Panc1 (cell line): Measurements from ENCODE around the gene CCDC200. TPM values are rescaled to one million over a fixed set of nuclear protein-coding genes. Genes with fewer than 3 reads are reported as not detected.

Source experiments
- ATAC-seq: fragments of 200-7000 bp; cut with Tn5 transposase; 2 replicates; pipeline ENCODE4 v1.9.1; 2020; ENCODE audit warnings: mild to moderate bottlenecking, moderate library complexity
- BruUV-seq: library from RNA; stranded (reverse); fragments of 400-500 nt; replicated peaks from 2 replicates; lab custom pipeline; 2021; lab: Mats Ljungman, UMichigan
- CTCF ChIA-PET: fragments of 300-600 bp; sonication (Branson Sonifier 250); formaldehyde crosslinking; loops from one replicate; lab custom pipeline; 2022; ENCODE audit warnings: antibody characterized with exemption; lab: Charles Lee
- POLR2A ChIA-PET: fragments of 300-600 bp; sonication (Branson Sonifier 250); formaldehyde crosslinking; loops from one replicate; lab custom pipeline; 2022; ENCODE audit warnings: antibody characterized with exemption; lab: Charles Lee
- DNase-seq: peaks from one replicate; pipeline ENCODE4 v3.0.0-alpha.2; 2010; ENCODE audit warnings: low read depth, low spot score
- H3K27ac ChIP-seq: 2 replicates; pipeline ENCODE4 v1.5.1; 2011; ENCODE audit warnings: mild to moderate bottlenecking, low read length, inconsistent platforms
- H3K27me3 ChIP-seq: fragments of 200-500 bp; sonication (Bioruptor generic); 2 replicates; pipeline ENCODE4 v1.6.0; 2014; ENCODE audit warnings: low read length, inconsistent platforms; ENCODE audit not compliant: control insufficient read depth, insufficient read depth
- H3K36me3 ChIP-seq: fragments of 200-500 bp; sonication (Bioruptor generic); 2 replicates; pipeline ENCODE4 v1.5.1; 2014; ENCODE audit warnings: inconsistent platforms, mild to moderate bottlenecking, low read length, moderate library complexity; ENCODE audit not compliant: control insufficient read depth, insufficient read depth
- H3K4me1 ChIP-seq: 2 replicates; pipeline ENCODE4 v1.5.1; 2011; ENCODE audit warnings: inconsistent platforms, mild to moderate bottlenecking, low read length, moderate library complexity; ENCODE audit not compliant: control insufficient read depth, insufficient read depth
- H3K4me3 ChIP-seq, 2 experiments: 2 replicates each; pipeline ENCODE4 v1.5.1; 2011 to 2012; ENCODE audit warnings: low read depth in 2 of 2, low read length in 2 of 2, mild to moderate bottlenecking in 2 of 2, inconsistent platforms in 1 of 2, moderate library complexity in 1 of 2
- H3K9me3 ChIP-seq: fragments of 200-500 bp; sonication (Bioruptor generic); 2 replicates; pipeline ENCODE4 v1.5.1; 2014; ENCODE audit warnings: low read depth, mild to moderate bottlenecking, inconsistent platforms, low read length, moderate library complexity; ENCODE audit not compliant: control insufficient read depth, insufficient read depth
- CTCF ChIP-seq: fragments of 450-650 bp; IDR thresholded peaks from 2 replicates; pipeline ENCODE4 v1.5.1; 2017; ENCODE audit warnings: mild to moderate bottlenecking
- POLR2AphosphoS5 ChIP-seq: IDR thresholded peaks from 2 replicates; pipeline ENCODE4 v1.6.1; 2012; ENCODE audit warnings: mild to moderate bottlenecking, low read depth, low read length, moderate library complexity
- REST ChIP-seq, 2 experiments: IDR thresholded peaks; 2 replicates each; pipeline ENCODE4 v1.6.1; 2011 to 2012; ENCODE audit warnings: low read depth in 2 of 2, control low read depth in 1 of 2, low read length in 1 of 2, mild to moderate bottlenecking in 1 of 2, moderate library complexity in 1 of 2; ENCODE audit not compliant: insufficient read depth in 1 of 2
- SIN3A ChIP-seq: IDR thresholded peaks from 2 replicates; pipeline ENCODE4 v1.6.1; 2012; ENCODE audit warnings: low read depth, mild to moderate bottlenecking, low read length, moderate library complexity, borderline replicate concordance; ENCODE audit not compliant: insufficient read depth
- TCF7L2 ChIP-seq: IDR thresholded peaks from 2 replicates; pipeline ENCODE4 v1.6.1; 2011; ENCODE audit warnings: mild to moderate bottlenecking, low read depth, low read length, inconsistent platforms
- in situ Hi-C: cut with HindIII; loops from 2 replicates; pipeline ENCODE4 v1.10.0; 2016; ENCODE audit warnings: low sequenced_read_pairs, low pct_unique_long_range_greater_than_20kb
- intact Hi-C: fragments of 100-400 bp; cut with micrococcal nuclease; formaldehyde crosslinking; loops from one replicate; pipeline ENCODE4 v1.10.0; 2022; ENCODE audit not compliant: unreplicated experiment
- total RNA-seq: library from RNA; stranded (reverse); gene quantifications from one replicate; pipeline ENCODE4 v1.2.1, GENCODE V29; 2021; ENCODE audit not compliant: unreplicated experiment

The CCDC200 gene
- total RNA-seq, 1 experiment from 2014 or later, result not detected

GRCh38 chr17:43220511-43221125 is 7.8 kb downstream of the CCDC200 start:
- ChIA-PET CTCF (no interaction called here), POLR2A (no interaction called here)
- Histone ChIP-seq H3K4me1 (no peaks in the 10 kb centered on the region), H3K36me3 (no peaks in the 10 kb centered on the region), H3K27ac (no peak overlapping the region), H3K27me3 (no peaks in the 10 kb centered on the region), H3K4me3 (no peak overlapping the region), H3K9me3 (no peaks in the 10 kb centered on the region)
- ATAC-seq, result no peak
- intact Hi-C loops (no loop called here), in situ Hi-C loops (no loop called here)
- TF ChIP-seq POLR2AphosphoS5 (no peak), SIN3A (no peak)
- DNase-seq, result no peak
- BruUV-seq, result no TSS peak

GRCh38 chr17:43219746-43220380 is 8.6 kb downstream of the CCDC200 start:
- no peak overlapping the region for H3K4me3 ChIP-seq
- H3K4me1 ChIP-seq, result no peaks in the 10 kb centered on the region
- BruUV-seq, result no TSS peak
- DNase-seq, result no peak
- H3K36me3 ChIP-seq, result no peaks in the 10 kb centered on the region
- POLR2A ChIA-PET, result no interaction called here
- H3K27ac ChIP-seq, result no peak overlapping the region
- no peak for ATAC-seq
- CTCF ChIA-PET, result no interaction called here
- no peaks in the 10 kb centered on the region for H3K9me3 ChIP-seq
- H3K27me3 ChIP-seq, result no peaks in the 10 kb centered on the region
- TF ChIP-seq SIN3A (no peak), REST (IDR thresholded peaks at IDR 0.05; ENCODE audit: insufficient read depth in 1 of 2, low read depth in 2 of 2, low read length in 1 of 2) (no peak), POLR2AphosphoS5 (no peak), TCF7L2 (no peak), CTCF (no peak)
- intact Hi-C loops (no loop called here), in situ Hi-C loops (no loop called here)

GRCh38 chr17:43219001-43219400 is 9.4 kb downstream of the CCDC200 start:
- in situ Hi-C loops (no loop called here), intact Hi-C loops (no loop called here)
- Histone ChIP-seq H3K27me3 (no peaks in the 10 kb centered on the region), H3K36me3 (no peaks in the 10 kb centered on the region), H3K9me3 (no peaks in the 10 kb centered on the region), H3K4me1 (no peaks in the 10 kb centered on the region), H3K27ac (no peak overlapping the region), H3K4me3 (no peak overlapping the region)
- ChIA-PET POLR2A (no interaction called here), CTCF (no interaction called here)
- TF ChIP-seq POLR2AphosphoS5 (no peak), REST (IDR thresholded peaks at IDR 0.05; ENCODE audit: insufficient read depth in 1 of 2, low read depth in 2 of 2, low read length in 1 of 2) (no peak), CTCF (no peak), TCF7L2 (no peak), SIN3A (no peak)
- DNase-seq (no peak), ATAC-seq (no peak)
- no TSS peak for BruUV-seq
